ENCODE results near the gene TPRKB. TPM values are rescaled to one million over a fixed set of nuclear protein-coding genes. Genes with fewer than 3 reads are reported as not detected.
"Not testable (repeated sequence)": the region's sequence is repeated elsewhere in the genome, so short reads cannot be mapped to it uniquely, and the experiment has no call there.

Gene TPRKB
- polyA plus RNA-seq, 4 donors = 61.3 to 76.9 (median 73.9) TPM

DNA sequence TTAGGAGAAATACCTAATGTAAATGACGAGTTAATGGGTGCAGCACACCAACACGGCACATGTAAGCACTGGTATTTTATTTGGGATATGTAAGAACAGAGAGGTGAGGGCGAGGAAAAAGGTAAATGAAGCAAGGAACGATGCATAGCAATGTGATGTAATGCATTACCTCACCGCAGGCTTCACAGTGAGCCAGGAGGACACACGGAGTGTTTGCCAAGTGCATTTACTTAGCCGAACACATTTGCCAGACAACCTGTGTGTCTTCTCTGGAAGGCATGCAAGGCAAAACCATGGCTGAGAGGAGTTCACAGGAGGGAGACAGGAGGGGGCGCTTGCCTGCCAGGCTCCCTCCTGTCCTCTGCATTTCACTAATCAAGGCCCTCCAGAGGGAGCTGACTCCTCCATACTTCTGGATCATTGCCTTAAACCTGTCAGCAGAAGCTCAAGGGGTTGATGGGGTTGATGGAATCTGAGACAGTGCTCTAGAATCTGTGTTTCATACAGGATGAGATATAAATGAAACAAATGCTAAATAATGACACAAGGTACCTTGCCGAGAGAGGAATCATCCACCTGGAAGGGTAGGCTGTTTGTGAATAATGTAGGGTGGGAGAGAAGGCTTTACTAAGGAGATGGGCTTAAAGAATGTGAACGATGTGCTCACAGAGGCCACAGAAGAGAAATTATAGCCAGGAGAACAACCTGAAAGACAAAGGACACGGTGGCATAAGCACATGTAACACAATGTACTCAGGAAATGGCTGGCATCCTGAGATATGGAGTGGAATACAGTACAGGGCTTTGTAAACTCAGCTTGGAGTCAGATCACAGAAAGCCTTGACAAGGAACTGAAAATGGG, 9.1 kb upstream of the TPRKB start:
- no peak for DNase-seq (ENCODE audit: low read depth in 4 of 4, low spot score in 2 of 4)

DNA sequence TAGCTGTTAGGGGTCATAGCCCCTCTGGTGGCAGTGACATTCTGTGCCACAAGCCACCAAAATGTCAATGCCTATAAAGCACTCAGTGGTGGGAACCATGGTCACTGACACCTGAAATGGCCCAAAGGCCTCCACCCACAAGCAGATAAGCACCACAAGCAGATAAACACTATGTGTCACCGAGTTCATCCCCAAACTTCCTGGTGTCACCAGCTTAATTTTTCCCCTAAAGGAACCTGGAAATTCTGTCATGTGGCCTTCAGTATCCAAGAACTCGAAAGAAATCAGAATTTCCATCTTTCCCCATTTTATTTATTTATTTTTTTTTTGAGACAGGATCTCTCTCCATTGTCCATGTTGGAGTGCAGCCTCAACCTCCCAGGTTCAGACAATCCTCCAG, 3.6 kb upstream of the TPRKB start:
- DNase-seq (ENCODE audit: low read depth in 4 of 4, low spot score in 2 of 4) = no peak

DNA sequence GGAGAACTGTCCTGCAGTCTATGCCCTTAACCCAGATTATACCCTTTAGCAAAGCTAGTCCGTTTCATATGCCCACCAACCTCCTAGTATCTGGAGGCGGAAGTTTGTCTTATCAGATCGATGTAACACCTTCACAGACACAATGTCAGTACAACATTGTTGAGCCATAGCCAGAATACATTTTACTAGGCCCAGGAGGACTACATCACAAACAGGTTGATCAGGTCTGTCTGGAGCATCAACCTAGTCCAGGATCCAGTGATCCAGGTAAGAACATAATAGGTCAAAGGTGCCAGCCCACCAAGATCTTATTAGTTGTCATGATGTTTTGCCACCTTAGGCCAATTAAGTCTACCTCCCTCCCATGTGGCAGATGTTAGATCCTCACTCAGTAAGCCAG, 2.0 kb upstream of the TPRKB start:
- DNase-seq (ENCODE audit: low read depth in 4 of 4, low spot score in 2 of 4) = no peak

DNA sequence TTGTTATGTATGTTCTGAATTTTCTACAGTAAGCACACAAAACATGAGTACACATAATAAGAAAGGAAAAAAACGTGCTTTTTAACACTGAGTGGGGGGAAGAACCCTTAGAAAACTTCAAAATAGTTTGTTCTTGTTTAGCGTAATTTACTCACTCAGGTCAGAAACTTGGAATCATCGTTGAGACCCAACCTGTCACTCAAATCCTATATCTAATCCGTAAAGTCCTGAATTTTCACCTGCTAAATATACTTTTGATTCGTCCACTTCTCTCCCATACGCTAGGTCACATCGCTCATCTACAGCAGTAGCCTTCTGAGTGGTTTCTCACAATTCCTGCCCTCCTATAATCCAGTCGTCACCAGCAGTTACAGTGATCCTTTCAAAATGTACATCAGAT, 767 bp downstream of the TPRKB start:
- DNase-seq (ENCODE audit: low read depth in 4 of 4, low spot score in 2 of 4) = no peak

DNA sequence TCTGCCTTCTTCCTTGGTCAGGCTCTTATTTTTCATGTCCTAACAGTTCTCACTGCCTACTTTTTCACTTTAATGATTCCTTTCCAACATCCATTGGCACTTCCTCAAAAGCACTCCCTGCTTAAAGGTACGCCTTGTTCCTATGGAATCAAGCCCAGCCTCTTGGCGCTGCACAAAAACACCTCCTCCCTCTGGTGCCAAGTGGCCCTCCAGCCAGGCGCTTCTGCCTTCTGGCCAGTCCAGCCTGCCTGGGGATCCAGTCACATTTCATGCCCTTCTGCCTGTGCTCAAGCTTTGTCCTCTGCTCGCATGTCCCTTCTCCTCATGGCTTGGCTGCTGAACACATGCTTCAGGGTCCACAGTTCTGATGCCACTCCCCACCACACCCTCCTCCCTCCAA, 6.3 kb downstream of the TPRKB start:
- no peak for DNase-seq (ENCODE audit: low read depth in 4 of 4, low spot score in 2 of 4)

DNA sequence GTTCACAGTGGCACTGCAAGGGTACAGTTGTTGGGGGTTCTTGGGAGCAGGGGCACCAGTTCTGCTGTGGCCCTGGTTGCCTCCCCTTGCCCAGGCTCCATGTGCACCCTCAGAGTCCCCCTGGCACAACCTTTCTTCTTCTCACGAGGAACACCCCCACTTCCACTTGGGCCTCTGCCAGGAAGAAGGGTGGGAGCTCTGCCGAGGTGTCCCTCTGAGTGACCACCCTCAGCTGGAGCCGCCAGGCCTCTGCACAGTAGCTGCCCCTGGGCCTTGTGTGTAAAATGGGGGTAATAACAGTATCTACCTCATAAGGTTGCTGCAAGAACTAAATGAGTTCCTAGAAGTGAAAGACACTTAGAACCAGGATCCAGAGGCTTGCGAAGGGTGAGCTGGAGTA, 8.4 kb downstream of the TPRKB start:
- DNase-seq (ENCODE audit: low read depth in 4 of 4, low spot score in 2 of 4) = no peak

DNA sequence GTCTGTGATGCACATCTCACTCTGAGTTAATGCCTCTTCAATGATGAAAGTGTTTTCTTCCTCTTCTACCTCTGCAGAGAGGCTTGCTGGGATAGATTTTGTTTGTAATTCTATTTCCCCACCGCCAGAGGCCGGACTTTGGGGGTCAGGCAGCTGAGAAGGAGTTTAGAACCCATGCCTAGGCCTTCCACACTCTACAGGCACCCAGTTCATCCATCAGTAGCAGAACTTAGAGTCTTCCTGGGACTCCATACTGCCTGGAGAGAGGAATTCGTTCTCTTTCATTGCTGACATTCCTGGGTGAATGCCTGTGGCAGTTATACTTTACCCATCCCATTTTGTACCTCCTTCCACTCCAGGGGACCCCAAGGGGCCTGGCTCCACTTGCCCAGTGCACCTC, 9.1 kb downstream of the TPRKB start:
- no peak for DNase-seq (ENCODE audit: low read depth in 4 of 4, low spot score in 2 of 4)

DNA sequence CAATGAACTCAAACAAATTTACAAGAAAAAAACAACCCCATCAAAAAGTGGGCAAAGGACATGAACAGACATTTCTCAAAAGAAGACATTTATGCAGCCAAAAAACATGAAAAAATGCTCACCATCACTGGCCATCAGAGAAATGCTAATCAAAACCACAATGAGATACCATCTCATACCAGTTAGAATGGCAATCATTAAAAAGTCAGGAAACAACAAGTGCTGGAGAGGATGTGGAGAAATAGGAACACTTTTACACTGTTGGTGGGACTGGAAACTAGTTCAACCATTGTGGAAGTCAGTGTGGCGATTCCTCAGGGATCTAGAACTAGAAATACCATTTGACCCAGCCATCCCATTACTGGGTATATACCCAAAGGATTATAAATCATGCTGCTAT, 10.5 kb downstream of the TPRKB start:
- DNase-seq (ENCODE audit: low read depth in 4 of 4, low spot score in 2 of 4) = not testable (repeated sequence)

DNA sequence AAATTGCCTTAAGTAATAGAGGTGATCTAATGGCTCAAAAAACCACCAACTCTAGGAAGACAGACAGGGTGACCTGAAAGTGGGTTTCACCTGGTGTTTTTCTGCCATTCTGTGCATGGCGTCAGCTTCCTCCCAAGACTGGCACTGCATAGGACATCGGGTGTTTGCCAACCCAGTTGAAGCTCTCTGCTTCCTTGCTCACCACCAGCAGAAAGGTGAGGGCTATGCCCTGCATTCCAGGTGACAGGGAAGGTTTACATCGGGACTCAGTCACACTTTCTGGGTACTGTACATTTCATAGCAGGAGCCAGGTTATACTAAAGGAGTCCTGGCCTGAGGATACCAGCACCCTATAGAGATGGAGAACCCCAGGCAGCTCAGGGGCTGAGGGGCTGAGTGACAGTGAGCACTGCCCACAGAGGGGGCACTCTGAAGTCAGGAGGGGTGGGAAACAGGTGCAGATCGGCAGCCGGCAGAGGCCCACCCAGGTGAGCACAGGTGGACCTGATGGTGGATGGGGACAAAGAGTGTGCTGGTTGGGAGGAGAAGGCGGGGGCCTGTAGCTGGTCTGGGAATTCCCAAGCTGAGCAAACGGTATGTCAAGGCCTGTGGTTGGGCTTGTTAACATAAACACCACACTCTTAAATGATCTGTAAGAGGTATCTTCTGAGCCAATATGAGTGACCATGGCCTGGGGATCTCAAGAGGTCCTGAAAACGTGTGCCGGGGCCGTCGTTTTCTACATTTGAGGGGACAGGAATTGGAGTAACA, 18.1 kb downstream of the TPRKB start:
- no peak for DNase-seq (ENCODE audit: low read depth in 4 of 4, low spot score in 2 of 4)

DNA sequence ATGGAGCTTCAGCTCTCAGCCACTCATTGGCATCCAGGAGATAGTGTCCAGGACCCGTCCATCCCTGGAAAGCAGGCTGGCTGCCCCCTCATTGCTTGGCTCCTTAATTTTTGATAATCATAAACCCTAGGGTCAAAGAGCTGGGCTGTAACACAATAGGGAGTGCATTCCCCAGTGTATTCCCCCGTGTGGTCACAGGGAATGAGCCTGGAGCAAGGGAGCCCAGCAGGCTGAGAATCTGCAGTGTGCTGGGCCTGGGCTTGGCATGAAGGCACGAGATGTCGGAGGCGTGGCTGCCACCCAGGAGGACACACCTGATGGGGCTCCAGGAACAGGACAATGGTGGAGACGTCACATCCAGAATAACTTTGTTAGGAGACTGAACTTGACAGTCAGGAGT, 18.7 kb downstream of the TPRKB start:
- no peak for DNase-seq (ENCODE audit: low read depth in 4 of 4, low spot score in 2 of 4)

DNA sequence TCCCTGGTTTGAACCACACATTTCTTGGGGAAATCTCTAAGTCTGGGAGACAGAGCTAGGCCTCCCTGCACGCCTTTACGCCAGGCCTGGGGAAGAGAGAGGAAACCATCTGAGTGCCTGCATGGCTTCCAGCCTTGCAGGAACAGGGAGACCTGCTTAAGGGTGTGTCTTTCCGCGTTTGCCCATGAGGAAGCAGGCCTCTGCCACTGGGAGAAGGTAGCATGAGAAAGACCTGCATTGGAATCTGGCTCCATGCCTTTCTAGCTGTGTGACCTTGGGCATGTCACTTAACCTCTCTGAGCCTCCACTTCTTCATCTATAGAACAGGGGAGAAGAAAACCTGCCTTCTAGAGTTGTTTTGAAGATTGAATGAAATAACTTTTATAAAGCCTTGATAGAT, 19.4 kb downstream of the TPRKB start:
- not testable (repeated sequence) for DNase-seq (ENCODE audit: low read depth in 4 of 4, low spot score in 2 of 4)

DNA sequence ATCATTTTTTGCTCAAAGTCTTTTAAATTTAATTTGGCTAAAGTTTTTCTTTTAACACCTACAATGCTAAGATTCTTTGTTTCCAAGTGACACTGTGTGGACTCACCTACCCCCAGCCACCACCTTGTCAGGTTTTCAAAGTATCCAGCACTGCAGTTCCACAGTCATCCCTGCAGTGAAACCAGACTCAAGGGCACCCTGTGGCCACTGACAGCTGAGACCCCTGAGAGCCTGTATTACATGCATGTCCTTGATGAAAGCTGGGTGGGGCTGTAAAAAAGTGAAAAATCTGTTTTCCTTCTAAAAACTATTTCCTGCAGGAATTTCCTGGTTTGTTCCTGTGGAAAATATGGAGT, 19.9 kb downstream of the TPRKB start:
- DNase-seq (ENCODE audit: low read depth in 4 of 4, low spot score in 2 of 4) = no peak

DNA sequence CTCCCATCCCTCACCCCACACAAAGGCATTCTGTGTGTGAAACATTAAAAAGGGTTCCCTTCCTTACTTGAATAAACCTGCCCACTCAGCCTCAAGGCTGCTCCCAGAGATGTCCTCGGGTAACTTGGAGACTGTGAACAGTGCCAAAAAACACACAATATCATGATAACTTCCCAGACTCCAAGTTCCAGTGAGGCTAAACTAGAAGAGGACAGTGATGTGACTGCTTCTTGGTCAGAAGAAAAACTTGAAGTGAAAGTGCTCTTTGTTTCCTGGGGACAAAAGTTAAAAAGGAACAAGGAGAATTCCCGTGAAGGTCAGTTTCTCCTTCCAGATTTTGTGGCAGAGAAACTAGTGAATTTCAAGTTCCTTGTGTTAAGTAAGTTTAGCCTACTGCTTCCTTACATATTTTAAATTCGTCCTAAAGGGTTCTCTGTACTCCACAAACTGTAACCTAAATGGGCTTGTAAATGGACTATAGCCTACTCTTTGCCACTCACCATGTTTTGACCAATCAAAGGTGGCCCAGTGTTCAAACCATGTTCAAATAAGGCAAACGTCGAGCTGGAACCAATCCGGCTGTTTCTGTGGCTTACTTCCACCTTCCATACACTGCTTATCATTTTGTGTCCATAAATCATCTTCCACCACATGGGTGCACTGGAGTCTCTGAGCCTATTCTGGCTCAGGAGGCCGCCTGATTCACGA, 20.4 kb downstream of the TPRKB start:
- peak in 1 of 4 donors; percentile 6 for DNase-seq (ENCODE audit: low read depth in 4 of 4, low spot score in 2 of 4)

DNA sequence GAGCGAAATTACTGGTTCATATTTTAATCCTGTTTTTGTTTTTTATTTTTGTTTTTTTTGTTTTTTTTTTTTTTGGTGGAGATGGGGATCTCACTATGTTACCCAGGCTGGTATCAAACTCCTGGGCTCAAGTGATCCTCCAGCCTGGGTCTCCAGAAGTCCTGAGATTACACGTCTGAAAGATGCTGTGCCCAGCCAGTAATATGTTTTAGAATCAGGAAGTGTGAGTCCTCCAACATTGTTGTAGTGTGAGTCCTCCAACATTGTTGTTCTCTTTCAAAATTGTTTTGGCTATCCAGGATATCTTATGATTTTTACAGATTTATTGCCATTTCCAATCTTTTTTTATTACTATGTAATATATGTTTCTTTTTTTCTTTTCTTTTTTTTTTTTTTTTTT, 23.1 kb downstream of the TPRKB start:
- DNase-seq (ENCODE audit: low read depth in 4 of 4, low spot score in 2 of 4) = no peak

DNA sequence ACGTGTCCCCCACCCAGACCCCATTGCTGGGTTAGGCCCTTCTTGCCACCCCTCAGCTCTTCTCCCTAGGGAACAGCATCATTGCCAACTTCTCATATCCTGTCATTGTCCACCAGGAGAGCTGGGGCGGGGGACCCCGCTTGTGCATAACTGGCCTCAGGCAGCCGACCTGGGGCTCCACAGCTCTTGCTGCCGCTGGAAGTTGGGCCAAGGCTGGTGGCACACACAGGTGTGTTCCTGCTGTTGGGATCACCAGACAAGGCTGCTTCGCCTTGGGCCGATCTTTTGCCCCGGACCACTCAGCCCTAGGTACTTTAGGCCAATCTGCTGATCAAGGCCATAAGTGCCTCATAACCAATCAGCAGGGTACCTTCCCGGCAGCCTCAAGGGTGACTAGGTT, 28.6 kb downstream of the TPRKB start:
- DNase-seq (ENCODE audit: low read depth in 4 of 4, low spot score in 2 of 4) = no peak

DNA sequence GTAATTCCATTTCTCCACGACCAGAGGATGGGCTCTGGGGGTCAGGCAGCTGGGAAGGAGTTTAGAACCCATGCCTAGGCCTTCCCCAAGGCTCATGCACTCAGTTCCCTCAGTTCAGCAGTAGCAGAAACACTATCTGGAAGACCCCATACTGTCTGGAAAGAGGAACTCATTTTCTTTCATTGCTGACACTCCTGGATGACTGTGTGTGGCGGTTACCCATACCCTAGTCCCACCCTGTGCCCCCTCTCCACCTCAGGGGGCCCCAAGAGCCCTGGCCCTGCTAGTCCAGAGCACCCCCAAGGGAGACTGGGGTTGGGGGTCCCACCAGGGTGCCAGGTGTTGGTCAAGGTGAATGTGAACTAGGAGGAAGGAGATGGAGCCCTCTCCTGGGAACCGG, 29.5 kb downstream of the TPRKB start:
- DNase-seq (ENCODE audit: low read depth in 4 of 4, low spot score in 2 of 4) = no peak

DNA sequence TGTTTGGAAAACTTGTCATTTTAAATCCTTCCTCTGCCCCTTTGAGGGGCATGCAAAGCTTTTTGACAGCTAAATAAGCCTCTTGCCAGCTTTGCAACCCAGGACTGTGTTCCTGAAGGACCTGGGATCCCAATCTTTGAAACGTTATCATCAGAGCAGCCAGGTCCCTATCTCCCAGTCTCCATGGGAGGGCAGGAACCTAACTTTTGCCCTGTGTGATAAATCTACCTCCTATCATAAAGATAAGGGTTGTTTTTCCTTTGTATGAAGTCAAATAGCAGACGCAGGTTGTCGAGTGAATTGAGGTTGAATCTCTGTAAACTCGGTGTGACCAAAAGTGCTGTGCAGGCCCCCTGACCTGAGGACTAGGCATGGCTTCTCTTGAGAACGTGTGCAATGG, 30.1 kb downstream of the TPRKB start:
- DNase-seq (ENCODE audit: low read depth in 4 of 4, low spot score in 2 of 4) = no peak

DNA sequence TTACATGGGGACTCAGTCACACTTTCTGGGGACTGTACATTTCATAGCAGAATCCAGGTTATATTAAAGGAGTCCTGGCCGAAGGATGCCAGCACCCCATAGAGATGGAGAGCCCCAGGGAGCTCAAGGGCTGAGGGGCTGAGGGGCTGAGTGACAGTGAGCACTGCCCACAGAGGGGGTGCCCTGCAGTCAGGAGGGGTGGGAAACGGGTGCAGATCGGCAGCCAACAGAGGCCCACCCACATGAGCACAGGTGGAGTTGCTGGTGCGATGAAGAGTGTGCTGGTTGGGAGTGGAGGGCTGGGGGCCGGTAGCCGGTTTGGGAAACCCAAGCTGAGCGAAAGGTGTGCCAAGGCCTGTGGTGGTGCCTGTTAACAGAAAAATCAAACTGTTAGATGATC, 32.1 kb downstream of the TPRKB start:
- no peak for DNase-seq (ENCODE audit: low read depth in 4 of 4, low spot score in 2 of 4)

DNA sequence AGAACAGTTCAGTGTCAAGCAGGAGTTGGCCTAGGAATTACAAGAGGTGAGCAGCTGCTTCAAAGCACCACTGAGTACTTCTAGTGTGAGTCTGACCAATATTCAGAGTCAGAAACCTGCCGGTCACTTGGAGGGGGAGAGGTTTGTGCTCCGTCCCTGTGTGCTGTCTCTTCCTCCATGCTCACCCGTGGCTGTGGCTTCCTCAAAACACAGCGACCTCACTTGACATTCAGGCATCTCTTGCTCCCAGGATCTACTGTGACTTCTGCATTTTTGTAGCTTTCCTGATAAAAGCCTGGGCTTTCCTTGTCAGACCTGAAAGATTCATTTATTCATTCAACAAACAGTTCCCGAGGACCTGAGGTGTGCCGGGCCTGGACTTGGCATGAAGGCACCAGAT, 32.9 kb downstream of the TPRKB start:
- no peak for DNase-seq (ENCODE audit: low read depth in 4 of 4, low spot score in 2 of 4)

DNA sequence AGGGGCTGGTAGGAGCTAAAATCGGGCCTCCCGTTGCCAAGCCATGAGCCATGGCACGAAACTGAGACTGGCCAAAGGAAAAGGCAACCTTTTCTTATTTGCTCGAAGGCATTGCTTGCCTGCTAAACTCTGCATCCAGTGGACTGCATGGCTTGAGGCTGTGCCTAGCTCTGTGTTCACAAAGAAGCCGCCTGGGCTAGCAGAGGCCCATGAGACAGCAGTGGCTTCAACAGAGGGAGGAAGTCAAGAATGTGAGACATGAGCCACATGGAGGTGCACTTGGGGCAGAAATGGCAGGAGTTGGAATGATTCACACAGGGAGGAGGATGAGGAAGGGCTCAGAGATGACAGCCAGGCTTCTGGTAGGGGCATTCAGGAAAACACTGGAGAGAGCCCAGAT, 33.5 kb downstream of the TPRKB start:
- no peak for DNase-seq (ENCODE audit: low read depth in 4 of 4, low spot score in 2 of 4)

DNA sequence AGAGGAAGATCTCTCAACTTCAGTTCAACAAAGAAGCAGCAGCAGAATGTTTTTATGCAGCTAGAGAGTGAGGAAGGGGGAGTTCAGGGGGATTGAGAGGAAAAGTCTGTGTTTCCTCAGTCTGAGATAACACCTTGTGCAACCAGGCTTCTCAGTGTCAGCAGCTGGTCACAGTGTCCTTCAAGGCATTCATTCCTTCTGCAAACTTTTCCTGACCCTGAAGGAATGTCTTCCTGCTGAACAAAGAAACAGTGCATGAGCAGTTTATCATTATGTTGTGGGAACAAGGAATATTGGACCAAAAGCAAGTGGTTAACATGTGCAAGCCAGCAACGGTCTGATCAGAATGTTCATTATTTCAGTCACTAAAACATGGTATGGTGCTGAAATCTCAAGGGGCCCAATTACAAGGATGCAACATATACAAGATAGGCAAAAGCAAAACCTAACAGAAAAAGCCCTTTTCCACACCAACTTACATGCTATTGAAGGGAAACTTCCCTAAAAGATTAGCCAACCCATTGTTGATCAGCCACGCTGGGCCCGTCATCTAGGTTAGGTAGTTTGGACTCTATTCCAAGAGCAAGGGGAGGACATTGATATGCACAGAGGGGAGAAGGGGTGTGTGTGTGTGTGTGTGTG, 34.2 kb downstream of the TPRKB start:
- not testable (repeated sequence) for DNase-seq (ENCODE audit: low read depth in 4 of 4, low spot score in 2 of 4)

Measured in left renal cortex interstitium (tissue), 4 donors.